HG03575 (cell line): ENCODE results near the gene TYMS.

Experiments
- ATAC-seq: cut with Tn5 transposase; IDR thresholded peaks from one replicate; pipeline ENCODE4 v1.9.1; 2021; ENCODE audit not compliant: unreplicated experiment, insufficient number of reproducible peaks, low FRiP score; ENCODE audit errors: extremely low read depth

TYMS gene

GRCh38 chr18:657311-658000, at the start of gene TYMS:
Gene TYMS, plus strand, starts transcription at chr18:657653. Its CDS starts 90 bp downstream, at chr18:657743.
- ATAC-seq, result peak; percentile 20

DNA sequence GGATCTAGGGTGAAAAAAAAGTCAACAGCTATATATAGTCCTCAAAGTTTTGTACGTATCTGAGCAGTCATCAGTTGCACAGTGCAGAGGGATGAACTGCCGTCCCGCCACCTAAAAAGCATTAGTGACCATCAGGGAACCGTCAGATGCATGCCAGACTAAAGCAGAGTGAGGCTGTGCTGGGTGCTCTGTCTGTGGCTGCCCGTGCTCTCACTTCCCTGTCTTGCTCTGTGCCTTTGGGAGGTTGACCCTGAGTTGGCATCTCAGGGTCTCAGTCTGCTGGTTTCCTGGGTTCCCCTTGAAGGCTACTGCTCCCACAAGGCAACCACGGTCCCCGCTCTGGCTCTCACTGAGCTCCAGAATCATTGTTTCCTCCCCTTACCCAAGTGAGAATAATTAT, 49.5 kb upstream of the TYMS start:
- ATAC-seq, result no peak

DNA sequence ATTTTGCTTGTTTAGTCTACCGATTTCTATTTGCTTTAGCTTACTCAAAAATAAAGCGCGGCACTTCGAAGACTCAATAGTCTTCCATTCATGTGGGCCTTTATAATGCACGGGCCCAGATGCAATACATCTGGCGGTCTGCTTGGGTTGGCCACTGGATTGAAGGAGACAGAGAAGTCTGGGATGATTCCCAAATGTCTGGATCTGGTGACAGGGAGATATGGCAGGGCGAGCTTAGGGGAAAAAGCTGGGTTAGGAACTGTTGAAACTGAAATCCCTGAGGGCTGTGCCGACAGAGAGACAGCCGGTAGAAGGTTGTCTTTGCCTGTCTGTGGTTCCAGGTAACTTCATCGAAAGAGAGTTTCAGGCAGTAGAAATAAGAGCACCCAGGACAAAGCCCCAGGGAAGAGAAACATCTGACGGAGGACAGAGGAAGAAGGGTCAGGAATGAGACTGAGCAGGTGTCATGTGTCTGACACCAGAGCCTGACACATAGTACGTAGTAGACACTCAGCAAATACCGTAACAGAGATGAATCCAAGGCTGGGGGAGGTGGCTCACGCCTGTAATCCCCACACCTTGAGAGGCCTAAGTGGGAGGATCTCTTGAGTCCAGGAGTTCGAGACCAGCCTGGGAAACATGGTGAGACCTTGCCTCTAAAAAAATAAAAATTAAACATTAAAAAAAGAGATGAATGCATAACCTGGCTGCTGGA, 47.1 kb upstream of the TYMS start:
- ATAC-seq, result no peak

GRCh38 chr18:612156-612555, 45.3 kb upstream of the TYMS start:
- ATAC-seq, result no peak

GRCh38 chr18:614193-614592, 43.3 kb upstream of the TYMS start:
- ATAC-seq, result no peak

GRCh38 chr18:615092-615521, 42.3 kb upstream of the TYMS start:
- ATAC-seq, result no peak

DNA sequence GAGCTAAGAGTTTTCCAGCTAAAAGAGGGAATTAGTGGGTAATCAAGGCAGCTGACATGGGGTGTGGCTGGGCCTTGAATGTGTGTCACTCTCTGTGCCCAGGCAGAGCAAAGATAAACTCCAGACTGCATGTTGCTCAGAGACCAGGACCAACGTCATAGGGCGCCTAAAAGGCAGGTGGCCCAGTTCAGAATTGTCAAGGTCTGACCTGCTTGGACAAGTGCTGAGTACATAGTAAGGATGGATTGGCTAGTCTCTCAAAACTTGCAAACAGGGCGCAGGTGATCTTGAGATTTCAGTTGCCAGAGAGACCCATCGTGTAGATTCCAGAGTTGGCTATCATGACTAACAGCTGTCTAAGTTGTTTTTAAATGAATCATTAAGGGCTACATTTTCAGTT, 41.7 kb upstream of the TYMS start:
- no peak for ATAC-seq

DNA sequence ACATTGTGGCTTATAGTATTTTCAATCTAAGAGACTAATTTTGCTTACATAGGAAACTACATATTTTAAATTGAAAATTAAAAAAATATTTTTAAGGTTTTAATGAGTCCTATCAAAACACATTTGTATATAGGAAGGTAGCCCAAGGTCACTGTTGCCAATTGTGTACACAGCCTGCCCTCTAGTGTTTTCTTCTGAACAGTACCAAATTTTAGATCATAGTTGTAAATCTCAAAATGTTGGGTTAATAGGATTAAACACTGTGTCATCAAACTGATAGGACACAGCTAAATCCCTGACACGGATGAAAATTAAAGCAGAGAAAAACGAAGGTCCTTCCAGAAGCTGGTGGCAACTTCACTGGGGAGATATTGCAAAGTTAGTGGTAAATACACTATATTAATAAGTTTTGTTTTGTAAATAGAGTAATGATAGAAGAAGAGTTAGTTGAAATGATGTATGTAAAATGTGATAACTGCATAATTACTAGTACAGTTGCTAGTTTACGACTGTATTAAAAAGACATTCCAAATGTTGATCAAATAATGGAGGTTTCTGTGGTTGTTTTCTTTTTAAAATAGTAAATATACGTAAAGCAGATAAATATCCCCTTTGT, 41.0 kb upstream of the TYMS start:
- no peak for ATAC-seq

GRCh38 chr18:617970-618504, 39.4 kb upstream of the TYMS start:
- ATAC-seq, result no peak

DNA sequence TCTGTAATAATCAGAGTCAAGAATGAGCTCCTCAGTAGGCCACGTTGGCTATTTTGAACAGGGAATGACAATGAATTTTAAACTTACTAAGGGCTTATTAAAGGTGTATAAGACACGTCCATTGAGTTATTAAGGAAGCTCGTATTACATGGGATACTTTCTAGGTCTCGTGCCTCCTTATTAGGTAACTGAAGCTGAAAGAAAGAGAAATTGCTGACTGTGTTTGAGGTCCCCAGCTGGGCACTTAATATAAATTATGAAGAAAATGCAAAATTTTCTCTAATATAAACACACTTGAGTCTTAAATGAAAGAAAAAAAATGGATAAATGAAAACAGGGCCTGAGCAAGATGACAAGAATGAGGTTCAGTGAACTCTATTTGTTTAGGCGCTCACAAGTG, 38.8 kb upstream of the TYMS start:
- ATAC-seq, result no peak

DNA sequence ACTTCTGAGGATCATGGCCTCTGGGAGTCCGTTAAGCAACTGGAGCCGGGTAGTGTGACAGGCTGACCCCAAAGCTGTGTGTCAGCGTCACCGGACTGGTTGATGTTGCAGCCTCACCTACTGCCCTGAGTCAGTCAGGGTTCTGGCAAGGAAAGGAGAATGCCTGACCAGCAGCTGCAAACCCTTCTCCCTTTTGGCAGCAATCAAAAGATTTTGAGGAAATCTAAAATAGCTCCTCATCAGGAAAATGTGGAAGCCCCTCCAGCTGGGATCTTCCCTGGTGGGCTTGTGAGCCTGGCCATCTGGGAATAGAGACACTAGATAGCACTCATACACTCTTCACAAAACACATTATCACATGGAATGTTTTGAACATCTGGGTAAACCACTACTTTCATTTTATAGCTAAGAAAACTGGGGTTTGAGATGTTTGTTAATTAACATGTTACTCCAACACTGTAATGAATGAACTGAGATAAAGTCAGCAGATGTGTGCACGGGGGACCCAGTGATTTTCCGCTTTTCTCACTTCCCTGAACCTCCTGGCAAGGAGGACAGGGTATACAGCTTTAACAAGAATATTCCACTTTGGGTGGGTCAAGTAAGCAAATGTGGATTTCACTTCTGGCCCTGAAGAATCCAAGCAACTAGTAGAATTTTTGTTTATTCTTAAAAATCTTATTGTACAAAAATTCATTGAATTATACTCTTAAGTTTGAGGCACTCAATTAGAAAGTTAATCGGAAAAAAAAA, 36.0 kb upstream of the TYMS start:
- no peak for ATAC-seq

- no peak for ATAC-seq
These were observed 35.2 kb upstream of the TYMS start for GRCh38 chr18:622289-622688.

DNA sequence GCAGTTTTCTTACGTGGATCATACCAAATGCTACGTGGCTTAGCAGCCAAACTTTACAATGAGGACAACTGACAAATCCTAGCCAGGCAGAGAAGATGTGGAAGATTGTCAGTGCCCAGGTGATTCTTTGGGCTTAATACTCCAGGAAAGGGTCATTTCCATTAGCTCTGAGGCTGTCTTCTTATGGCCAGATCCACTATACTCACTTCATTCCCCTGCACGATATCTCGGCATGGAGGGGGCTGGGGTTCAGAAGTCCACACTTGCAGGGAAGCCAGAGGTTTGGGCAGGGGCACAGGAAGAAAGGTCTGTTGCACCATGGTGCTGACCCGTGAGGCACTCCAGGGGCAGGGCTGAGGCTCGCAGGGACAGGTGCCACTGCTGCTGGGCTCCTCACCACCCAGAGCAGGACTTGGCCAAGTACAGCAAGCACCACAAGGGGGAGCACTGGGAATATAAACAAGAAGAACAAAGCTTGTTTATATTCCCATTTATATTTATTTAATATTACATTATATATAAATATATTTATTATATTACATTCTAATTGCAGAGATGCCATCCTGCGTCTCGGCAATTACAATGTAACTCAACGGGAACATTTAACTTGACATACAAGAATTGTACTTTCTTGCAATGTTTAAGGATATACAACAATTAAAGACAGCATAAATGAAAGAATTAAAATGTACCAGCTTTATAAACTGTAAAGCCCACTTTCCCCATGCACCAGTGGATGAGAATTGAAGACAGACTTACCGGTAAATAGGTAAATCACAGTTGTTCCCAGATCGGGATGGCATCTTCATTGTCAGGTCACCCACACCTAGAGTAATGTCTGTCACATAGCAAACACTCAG, 33.5 kb upstream of the TYMS start:
- no peak for ATAC-seq

GRCh38 chr18:627231-627630, 30.2 kb upstream of the TYMS start:
- no peak for ATAC-seq

DNA sequence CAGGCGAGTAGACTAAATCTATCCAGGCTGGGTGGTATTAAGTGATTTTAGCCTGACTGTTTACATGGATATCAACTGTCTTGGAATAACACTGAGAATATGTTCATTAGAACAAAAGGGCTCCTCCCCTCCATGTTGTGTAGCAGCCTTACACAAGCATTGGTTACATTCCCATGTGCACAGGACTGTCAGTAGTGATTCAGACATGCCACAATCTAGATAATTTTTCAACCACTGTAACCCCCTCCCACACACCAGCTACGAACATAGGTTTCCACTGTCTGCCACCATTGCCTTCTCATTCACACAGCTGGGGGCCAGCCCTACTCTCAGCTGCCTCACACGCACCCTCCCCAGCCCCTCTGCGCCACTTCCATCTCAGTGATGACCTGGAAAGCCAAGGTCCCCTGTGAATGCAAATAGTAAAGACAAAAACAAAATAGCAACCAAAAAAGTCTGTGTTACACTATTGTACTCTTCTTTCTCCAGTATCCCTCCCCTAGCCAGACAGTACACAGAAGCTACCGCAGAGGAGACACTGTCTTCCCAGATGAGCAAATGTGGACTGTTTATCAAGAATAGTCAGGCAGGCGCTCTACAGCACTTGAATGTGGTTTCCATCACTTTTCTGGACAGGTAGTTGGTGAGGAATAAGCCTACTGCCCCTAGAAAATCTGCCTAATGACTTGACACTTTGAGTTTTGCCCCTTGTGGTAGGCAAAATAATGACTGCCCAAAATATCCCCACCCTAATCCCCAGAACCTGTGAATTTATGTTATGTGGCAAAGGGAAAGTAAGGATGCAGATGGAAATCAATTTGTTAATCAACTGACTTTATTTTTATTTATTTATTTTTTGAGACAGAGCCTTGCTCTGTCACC, 27.9 kb upstream of the TYMS start:
- ATAC-seq, result no peak

GRCh38 chr18:631560-631959, 25.9 kb upstream of the TYMS start:
- no peak for ATAC-seq

- ATAC-seq, result no peak
These were observed 22.9 kb upstream of the TYMS start for GRCh38 chr18:634551-635045.
